A673 (cell line): ENCODE results near the gene DENND5A. TPM values are rescaled to one million over a fixed set of nuclear protein-coding genes. Genes with fewer than 3 reads are reported as not detected.

Source experiments
- BruUV-seq: library from RNA; stranded (reverse); fragments of 400-500 nt; replicated peaks from 2 replicates; lab custom pipeline; 2021; lab: Mats Ljungman, UMichigan
- CTCF ChIA-PET: fragments of 300-600 bp; sonication (Branson Sonifier 250); formaldehyde crosslinking; loops from one replicate; lab custom pipeline; 2022; ENCODE audit warnings: antibody characterized with exemption; lab: Charles Lee
- POLR2A ChIA-PET: fragments of 300-600 bp; sonication (Branson Sonifier 250); formaldehyde crosslinking; loops from one replicate; lab custom pipeline; 2022; ENCODE audit warnings: antibody characterized with exemption; ENCODE audit not compliant: low non-redundant PET; lab: Charles Lee
- DNase-seq: peaks from one replicate; pipeline ENCODE4 v3.0.0-alpha.2; 2015; ENCODE audit warnings: low spot score
- H3K27ac ChIP-seq: fragments of 200-600 bp; sonication (generic); 2 replicates; pipeline ENCODE4 v1.5.1; 2016; ENCODE audit warnings: mixed run types, low read depth, mild to moderate bottlenecking, mixed read lengths, antibody characterized with exemption, low read length; ENCODE audit not compliant: poor library complexity, severe bottlenecking
- H3K27me3 ChIP-seq: fragments of 200-600 bp; sonication (generic); replicated peaks from 2 replicates; pipeline ENCODE4 v1.6.1; 2017; ENCODE audit warnings: mixed run types, low read depth, mild to moderate bottlenecking, mixed read lengths, antibody characterized with exemption, low read length; ENCODE audit not compliant: insufficient read depth, poor library complexity
- H3K36me3 ChIP-seq: fragments of 200-600 bp; sonication (generic); 2 replicates; pipeline ENCODE4 v1.6.1; 2016; ENCODE audit warnings: mixed run types, mild to moderate bottlenecking, mixed read lengths, antibody characterized with exemption, low read length; ENCODE audit not compliant: insufficient read depth, poor library complexity, severe bottlenecking
- H3K4me1 ChIP-seq: fragments of 200-600 bp; sonication (generic); 2 replicates; pipeline ENCODE4 v1.6.1; 2017; ENCODE audit warnings: mixed run types, mild to moderate bottlenecking, mixed read lengths, antibody characterized with exemption, low read length; ENCODE audit not compliant: insufficient read depth, poor library complexity, severe bottlenecking
- H3K4me3 ChIP-seq: fragments of 200-600 bp; sonication (generic); 2 replicates; pipeline ENCODE4 v1.5.1; 2016; ENCODE audit warnings: low read depth, mixed run types, mild to moderate bottlenecking, mixed read lengths, low read length; ENCODE audit not compliant: poor library complexity, severe bottlenecking
- H3K9me3 ChIP-seq: fragments of 200-600 bp; sonication (generic); 2 replicates; pipeline ENCODE4 v1.6.1; 2016; ENCODE audit warnings: mixed run types, low read depth, mild to moderate bottlenecking, mixed read lengths, antibody characterized with exemption, low read length; ENCODE audit not compliant: poor library complexity, severe bottlenecking
- EZH2 ChIP-seq: fragments of 200-600 bp; sonication (generic); IDR thresholded peaks from 2 replicates; pipeline ENCODE4 v1.6.1; 2017; ENCODE audit warnings: borderline replicate concordance, low read depth, mild to moderate bottlenecking, mixed read lengths, antibody characterized with exemption, low read length; ENCODE audit not compliant: poor library complexity, severe bottlenecking
- intact Hi-C: fragments of 100-400 bp; cut with micrococcal nuclease; formaldehyde crosslinking; loops from one replicate; pipeline ENCODE4 v1.10.0; 2022; ENCODE audit not compliant: unreplicated experiment
- total RNA-seq: library from RNA; stranded (reverse); gene quantifications from 2 replicates; pipeline ENCODE4 v1.2.3, GENCODE V29; 2021
- TF ChIP-seq, protein P1 (sequence below): fragments of 300-800, 200-600 bp; sonication (generic); conservative IDR thresholded peaks from 2 replicates; pipeline ENCODE4 v1.5.1; 2017; ENCODE audit warnings: low read depth, mild to moderate bottlenecking, antibody characterized with exemption, low read length, moderate library complexity, mixed read lengths

Gene DENND5A
- total RNA-seq, 1 experiment from 2014 or later, result 65.4 TPM

DNA sequence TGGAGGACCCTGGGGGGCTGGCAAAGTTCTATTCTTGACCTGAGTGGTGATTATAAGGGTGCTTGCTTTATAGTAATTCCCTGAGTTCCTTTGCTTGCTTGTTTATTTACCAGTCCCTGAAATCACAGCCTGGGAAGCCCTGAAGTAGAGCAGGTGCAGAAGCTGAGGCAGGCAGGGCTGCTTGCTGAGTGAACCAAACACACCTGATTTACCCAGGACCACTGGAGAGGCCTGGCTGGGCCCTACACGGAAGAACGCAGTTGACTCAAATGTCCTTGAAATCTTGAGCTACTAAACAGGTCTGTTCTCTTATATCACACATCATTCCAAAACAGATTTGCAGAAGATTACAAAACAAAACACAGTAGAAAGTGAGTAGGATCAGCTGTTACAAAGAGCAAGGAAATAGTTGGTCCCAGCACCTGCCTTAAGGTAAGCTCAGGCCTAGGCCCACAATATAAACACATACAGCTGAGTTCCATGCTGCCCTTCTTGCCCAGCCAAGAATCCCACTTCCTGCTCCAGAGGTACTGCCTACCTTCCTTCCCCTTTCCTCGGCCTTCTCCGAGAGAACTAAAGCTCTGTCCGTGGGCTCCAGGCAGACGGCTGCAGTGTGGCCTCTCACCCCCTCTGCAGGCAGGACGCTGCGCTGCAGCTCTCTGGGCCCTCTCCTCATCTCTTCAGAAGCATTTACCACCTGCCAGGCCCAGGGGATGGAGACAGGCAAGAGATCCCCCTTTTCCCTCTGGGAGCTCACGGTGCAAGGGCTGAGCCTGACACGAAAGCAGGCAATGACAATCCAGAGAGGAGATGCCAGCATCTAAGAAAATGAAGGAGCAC is 127.6 kb downstream of the DENND5A start:
- peaks cover 24% of the 10 kb centered on the region for H3K4me1 ChIP-seq
- BruUV-seq, result no TSS peak

GRCh38 chr11:9136741-9137140 is 128.4 kb downstream of the DENND5A start:
- POLR2A ChIA-PET, result no interaction called here
- Histone ChIP-seq H3K4me3 (no peak overlapping the region), H3K27me3 (no peaks in the 10 kb centered on the region), H3K36me3 (peaks cover 18% of the 10 kb centered on the region), H3K27ac (no peak overlapping the region), H3K9me3 (no peaks in the 10 kb centered on the region), H3K4me1 (peaks cover 24% of the 10 kb centered on the region)
- no peak for TF ChIP-seq EZH2
- TF ChIP-seq, protein P1, sequence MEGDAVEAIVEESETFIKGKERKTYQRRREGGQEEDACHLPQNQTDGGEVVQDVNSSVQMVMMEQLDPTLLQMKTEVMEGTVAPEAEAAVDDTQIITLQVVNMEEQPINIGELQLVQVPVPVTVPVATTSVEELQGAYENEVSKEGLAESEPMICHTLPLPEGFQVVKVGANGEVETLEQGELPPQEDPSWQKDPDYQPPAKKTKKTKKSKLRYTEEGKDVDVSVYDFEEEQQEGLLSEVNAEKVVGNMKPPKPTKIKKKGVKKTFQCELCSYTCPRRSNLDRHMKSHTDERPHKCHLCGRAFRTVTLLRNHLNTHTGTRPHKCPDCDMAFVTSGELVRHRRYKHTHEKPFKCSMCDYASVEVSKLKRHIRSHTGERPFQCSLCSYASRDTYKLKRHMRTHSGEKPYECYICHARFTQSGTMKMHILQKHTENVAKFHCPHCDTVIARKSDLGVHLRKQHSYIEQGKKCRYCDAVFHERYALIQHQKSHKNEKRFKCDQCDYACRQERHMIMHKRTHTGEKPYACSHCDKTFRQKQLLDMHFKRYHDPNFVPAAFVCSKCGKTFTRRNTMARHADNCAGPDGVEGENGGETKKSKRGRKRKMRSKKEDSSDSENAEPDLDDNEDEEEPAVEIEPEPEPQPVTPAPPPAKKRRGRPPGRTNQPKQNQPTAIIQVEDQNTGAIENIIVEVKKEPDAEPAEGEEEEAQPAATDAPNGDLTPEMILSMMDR, result no peak
- no TSS peak for BruUV-seq
- no peak for DNase-seq
- CTCF ChIA-PET, result no interaction called here
- intact Hi-C loops, result loop anchor here (2.0 kb wide), 2 partner anchors 122 to 222 kb away; no protein-coding TSS in a partner anchor

More for the DNA sequence above, 127.6 kb downstream of the DENND5A start:
- ChIA-PET CTCF (interaction anchor here (0.6 to 2.0 kb wide), 6 partner anchors 13 to 1009 kb away, joined by 3 to 33 read pairs (median 4); no protein-coding TSS in a partner anchor), POLR2A (interaction anchor here (0.5 kb wide), 1 partner anchor 1536 kb away, joined by 3 read pairs; no protein-coding TSS in a partner anchor)
- no peak for TF ChIP-seq EZH2
- TF ChIP-seq, protein P1, result peak; percentile 90
- H3K9me3 ChIP-seq, result no peaks in the 10 kb centered on the region
- H3K36me3 ChIP-seq, result peaks cover 25% of the 10 kb centered on the region
- H3K27ac ChIP-seq, result no peak overlapping the region
- H3K4me3 ChIP-seq, result no peak overlapping the region
- DNase-seq, result peak; percentile 79
- intact Hi-C loops, result loop anchor here (2.0 kb wide), 2 partner anchors 123 to 223 kb away; no protein-coding TSS in a partner anchor
- H3K27me3 ChIP-seq, result no peaks in the 10 kb centered on the region

DNA sequence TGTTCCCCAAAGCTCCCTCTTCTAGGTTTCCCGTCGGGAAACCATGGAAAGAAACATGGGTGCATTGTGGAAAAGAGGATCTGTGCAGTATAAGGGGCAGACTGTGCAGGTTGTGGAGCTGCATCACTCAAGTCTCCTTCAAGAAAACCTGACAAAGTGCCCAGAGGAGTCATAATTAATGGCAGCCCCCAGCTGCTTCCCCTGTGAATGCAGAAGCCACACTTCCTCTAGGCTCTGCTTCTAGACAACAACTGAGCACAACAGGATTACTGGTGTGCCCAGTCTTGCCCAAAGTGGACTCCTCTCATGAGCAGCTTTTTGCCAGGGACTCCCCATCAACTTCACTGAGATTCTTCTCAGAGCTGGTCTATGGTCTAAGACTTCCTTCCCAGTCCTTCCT is 131.2 kb downstream of the DENND5A start:
- ChIA-PET CTCF (no interaction called here), POLR2A (no interaction called here)
- DNase-seq, result no peak
- H3K4me1 ChIP-seq, result peaks cover 13% of the 10 kb centered on the region
- intact Hi-C loops, result no loop called here
- H3K9me3 ChIP-seq, result no peaks in the 10 kb centered on the region
- TF ChIP-seq EZH2, result no peak
- TF ChIP-seq, protein P1, result no peak
- BruUV-seq, result no TSS peak
- peaks cover 6% of the 10 kb centered on the region for H3K36me3 ChIP-seq
- no peak overlapping the region for H3K4me3 ChIP-seq
- H3K27ac ChIP-seq, result no peak overlapping the region
- no peaks in the 10 kb centered on the region for H3K27me3 ChIP-seq
